ENCODE measurements around the gene CLECL1. TPM values are rescaled to one million over a fixed set of nuclear protein-coding genes. Genes with fewer than 3 reads are reported as not detected.

The CLECL1 gene
- not detected in 5 replicates for total RNA-seq (2022; extraction: Qiagen RNA extraction; ENCODE audit: low read depth)

DNA sequence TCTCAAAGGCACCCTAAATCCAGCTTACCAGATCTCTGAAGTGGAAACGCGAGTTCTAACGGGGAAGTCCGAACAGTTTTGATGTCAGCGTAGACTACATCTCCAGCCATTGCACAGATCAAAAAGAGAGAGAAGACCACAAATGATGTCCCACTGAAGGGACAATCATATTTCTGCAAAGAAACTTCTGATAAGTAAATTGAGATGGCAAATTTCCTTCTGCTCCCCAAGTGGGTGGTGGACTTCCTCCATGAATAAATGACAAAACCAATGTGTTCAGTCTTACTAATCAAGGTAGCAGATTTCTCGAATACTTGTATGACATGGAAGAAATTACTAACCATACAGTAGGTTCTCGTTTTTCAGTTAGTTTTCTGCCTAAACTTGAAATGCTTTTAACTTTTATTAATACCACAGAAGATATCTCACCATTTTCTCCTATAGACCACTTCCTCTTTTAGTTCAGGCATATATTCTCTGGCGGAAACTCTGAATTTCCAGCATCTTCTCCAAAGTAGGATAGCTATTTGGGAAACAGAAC is at the start of gene CLECL1:
Gene CLECL1 (minus strand): TSS at position 177 of the 541 bp plus-strand sequence.

DNA sequence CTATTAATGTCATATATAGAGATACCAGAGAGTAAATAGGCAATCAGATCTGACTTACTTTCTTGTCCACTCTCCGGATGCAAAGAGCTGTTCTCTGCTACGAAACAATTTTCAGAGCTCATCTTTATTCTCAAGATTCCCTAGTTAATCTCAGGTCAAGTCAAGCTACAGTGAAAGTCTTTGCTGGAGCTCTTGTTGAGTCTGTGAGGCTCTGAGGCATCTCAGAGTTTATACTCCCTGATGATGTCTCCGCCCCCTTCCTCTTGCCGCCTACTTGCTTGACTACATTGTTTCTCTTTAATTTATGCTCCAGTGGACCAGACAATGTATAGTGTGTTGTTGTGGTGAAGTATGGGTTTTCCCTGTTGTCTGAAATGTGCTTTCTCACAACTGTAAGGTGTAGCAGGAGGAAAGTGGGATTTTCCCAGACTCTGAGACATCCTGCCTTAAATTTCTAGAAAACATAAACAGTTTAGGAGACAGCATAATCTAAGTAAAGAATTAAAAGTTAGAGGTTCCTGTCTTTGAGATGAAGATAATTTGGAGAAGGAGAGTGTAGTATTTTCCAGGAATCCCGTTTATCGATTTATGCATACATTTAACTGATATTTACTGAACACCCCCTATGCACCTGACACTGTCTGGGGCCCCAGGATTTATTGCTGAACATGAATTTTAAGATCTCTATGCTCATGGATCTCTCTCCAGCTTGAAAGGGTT is 28.0 kb upstream of the CLECL1 start, which contains the start of gene CD69:
Gene CD69 (minus strand): TSS at position 203 of the 720 bp plus-strand sequence. CDS start 81 bp downstream, at position 122.

Other genes starting within 250 kb of the CLECL1 start
- not detected in 5 replicates for gene KLRB1, start 125.2 kb downstream of the CLECL1 start, total RNA-seq (2022; extraction: Qiagen RNA extraction; ENCODE audit: low read depth)
- gene CLEC2D, start 63.4 kb downstream of the CLECL1 start, total RNA-seq (2022; extraction: Qiagen RNA extraction; ENCODE audit: low read depth), result 0.37 to 0.81 TPM (median 0.63 TPM) in 5 replicates
- 0.26 TPM in 1 of 5 replicates, not detected in the others for gene CD69, start 27.8 kb upstream of the CLECL1 start, total RNA-seq (2022; extraction: Qiagen RNA extraction; ENCODE audit: low read depth)
- not detected in 5 replicates for gene KLRF1, start 94.4 kb upstream of the CLECL1 start, total RNA-seq (2022; extraction: Qiagen RNA extraction; ENCODE audit: low read depth)
- 1.6 to 2.5 TPM (median 1.9 TPM) in 5 replicates for gene CLEC2B, start 136.3 kb upstream of the CLECL1 start, total RNA-seq (2022; extraction: Qiagen RNA extraction; ENCODE audit: low read depth)
- not detected in 5 replicates for gene KLRF2, start 148.4 kb upstream of the CLECL1 start, total RNA-seq (2022; extraction: Qiagen RNA extraction; ENCODE audit: low read depth)
- gene CLEC2A, start 199.3 kb upstream of the CLECL1 start, total RNA-seq (2022; extraction: Qiagen RNA extraction; ENCODE audit: low read depth), result not detected in 5 replicates
- not detected in 5 replicates for gene CLEC12A, start 238.3 kb upstream of the CLECL1 start, total RNA-seq (2022; extraction: Qiagen RNA extraction; ENCODE audit: low read depth)